D721Med (cell line): Measurements from ENCODE around the gene CALCB.

Experiments used
- DNase-seq: peaks from one replicate; pipeline ENCODE4 v3.0.0; 2011; ENCODE audit warnings: low spot score; ENCODE audit not compliant: insufficient read length
- FAIRE-seq: peaks from 2 replicates; lab custom pipeline; 2011; peaks lifted over from hg19 to GRCh38; lab: Jason Lieb, UNC
- TF ChIP-seq, protein P1 (sequence below): IDR thresholded peaks from 2 replicates; pipeline ENCODE4 v1.5.1; 2012; ENCODE audit warnings: mild to moderate bottlenecking, control low read depth; ENCODE audit not compliant: insufficient read depth; ENCODE audit errors: missing control alignments

Gene CALCB

DNA sequence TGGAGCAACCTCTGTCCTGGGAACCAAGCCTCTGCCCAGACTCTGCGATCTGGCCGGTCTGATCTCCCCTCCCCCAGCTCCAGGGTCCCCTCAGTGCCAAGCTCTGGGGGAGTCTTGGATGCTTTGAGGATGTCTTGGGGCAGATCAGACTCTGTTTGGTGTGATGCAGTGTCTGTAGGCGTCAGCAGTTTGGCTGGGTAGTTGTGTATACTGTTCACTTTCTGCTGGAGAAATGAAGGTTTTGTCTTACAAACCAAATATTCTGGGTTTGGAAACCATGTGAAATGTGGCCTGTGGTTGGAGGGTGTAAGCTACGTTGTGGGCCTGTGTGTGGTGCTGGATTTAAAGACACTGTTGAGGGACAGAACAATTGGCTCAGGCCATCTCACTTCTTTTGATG lies 46.0 kb downstream of the CALCB start:
- TF ChIP-seq, protein P1, sequence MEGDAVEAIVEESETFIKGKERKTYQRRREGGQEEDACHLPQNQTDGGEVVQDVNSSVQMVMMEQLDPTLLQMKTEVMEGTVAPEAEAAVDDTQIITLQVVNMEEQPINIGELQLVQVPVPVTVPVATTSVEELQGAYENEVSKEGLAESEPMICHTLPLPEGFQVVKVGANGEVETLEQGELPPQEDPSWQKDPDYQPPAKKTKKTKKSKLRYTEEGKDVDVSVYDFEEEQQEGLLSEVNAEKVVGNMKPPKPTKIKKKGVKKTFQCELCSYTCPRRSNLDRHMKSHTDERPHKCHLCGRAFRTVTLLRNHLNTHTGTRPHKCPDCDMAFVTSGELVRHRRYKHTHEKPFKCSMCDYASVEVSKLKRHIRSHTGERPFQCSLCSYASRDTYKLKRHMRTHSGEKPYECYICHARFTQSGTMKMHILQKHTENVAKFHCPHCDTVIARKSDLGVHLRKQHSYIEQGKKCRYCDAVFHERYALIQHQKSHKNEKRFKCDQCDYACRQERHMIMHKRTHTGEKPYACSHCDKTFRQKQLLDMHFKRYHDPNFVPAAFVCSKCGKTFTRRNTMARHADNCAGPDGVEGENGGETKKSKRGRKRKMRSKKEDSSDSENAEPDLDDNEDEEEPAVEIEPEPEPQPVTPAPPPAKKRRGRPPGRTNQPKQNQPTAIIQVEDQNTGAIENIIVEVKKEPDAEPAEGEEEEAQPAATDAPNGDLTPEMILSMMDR = no peak
- no peak for FAIRE-seq
- no peak for DNase-seq

DNA sequence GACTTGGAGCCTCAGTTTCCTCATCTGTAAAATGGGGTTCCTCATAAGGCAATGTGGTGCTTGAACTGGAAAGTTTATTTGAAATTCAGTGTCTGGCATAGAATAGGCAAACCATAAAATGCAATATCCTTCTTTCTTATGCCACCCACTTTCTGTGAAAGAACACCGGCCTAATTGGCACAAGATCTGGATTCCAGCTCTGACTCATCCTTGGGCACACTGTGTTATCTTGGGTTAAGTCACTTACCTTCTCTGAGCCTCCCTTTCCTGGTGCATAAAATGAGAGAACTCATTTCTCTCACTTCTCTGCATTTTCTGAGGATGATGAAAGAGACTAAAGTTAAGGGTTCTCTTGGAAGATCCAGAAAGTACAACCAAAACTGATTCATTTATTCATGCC lies 46.4 kb downstream of the CALCB start:
- TF ChIP-seq, protein P1 = no peak
- no peak for DNase-seq
- no peak for FAIRE-seq

GRCh38 chr11:15123849-15124248 lies 50.5 kb downstream of the CALCB start:
- TF ChIP-seq, protein P1 = no peak
- FAIRE-seq = no peak
- no peak for DNase-seq

DNA sequence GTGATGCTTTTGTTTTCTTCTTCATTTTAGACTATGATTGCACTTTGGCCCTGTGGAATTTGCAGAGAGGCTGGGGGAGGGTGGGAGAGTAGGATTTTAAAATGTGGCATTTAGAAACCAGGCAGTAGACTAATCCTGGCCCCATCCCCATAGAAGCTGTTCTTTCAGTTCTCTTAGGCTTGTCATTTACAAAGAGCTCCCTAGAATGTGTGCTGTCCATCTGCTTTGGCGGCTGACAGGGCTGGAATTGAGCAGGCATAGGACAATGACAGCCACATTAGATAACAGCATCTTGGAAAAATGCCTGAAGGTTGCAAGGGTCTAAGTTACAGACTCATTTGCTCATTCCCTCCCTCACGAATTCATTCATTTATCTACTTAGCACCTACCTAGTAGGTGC lies 51.1 kb downstream of the CALCB start:
- DNase-seq (no peak), FAIRE-seq (no peak)
- TF ChIP-seq, protein P1 = no peak

- DNase-seq = no peak
- no peak for FAIRE-seq
- TF ChIP-seq, protein P1 = no peak
Observed at GRCh38 chr11:15127341-15127740, 53.9 kb downstream of the CALCB start.
